Smooth muscle cell (in vitro differentiated cells): ENCODE data around the gene ZNF547. TPM values are rescaled to one million over a fixed set of nuclear protein-coding genes. Genes with fewer than 3 reads are reported as not detected.

Experiments
- DNase-seq: peaks from one replicate; lab custom pipeline; 2025; ENCODE audit not compliant: unreplicated experiment; lab: John Stamatoyannopoulos, UW
- H2AFZ ChIP-seq: fragments of 200-600 bp; sonication (generic); 2 replicates; pipeline ENCODE4 v1.6.0; 2016; ENCODE audit warnings: antibody characterized with exemption, low read depth, mild to moderate bottlenecking
- H3F3A ChIP-seq: fragments of 200-600 bp; sonication (generic); 2 replicates; pipeline ENCODE4 v1.6.0; 2017; ENCODE audit warnings: antibody characterized with exemption, low read depth
- H3K27ac ChIP-seq: fragments of 200-600 bp; sonication (generic); 2 replicates; pipeline ENCODE4 v1.5.1; 2016; ENCODE audit warnings: low read depth, mild to moderate bottlenecking
- H3K27me3 ChIP-seq: fragments of 200-600 bp; sonication (generic); 2 replicates; pipeline ENCODE4 v1.6.1; 2016; ENCODE audit warnings: low read depth, mild to moderate bottlenecking
- H3K36me3 ChIP-seq: fragments of 200-600 bp; sonication (generic); 2 replicates; pipeline ENCODE4 v1.5.1; 2016; ENCODE audit warnings: low read depth
- H3K4me1 ChIP-seq: fragments of 200-600 bp; sonication (generic); 2 replicates; pipeline ENCODE4 v1.5.1; 2016; ENCODE audit warnings: low read depth
- H3K4me2 ChIP-seq: fragments of 200-600 bp; sonication (generic); 2 replicates; pipeline ENCODE4 v1.6.0; 2016; ENCODE audit warnings: mild to moderate bottlenecking
- H3K4me3 ChIP-seq: fragments of 200-600 bp; sonication (generic); 2 replicates; pipeline ENCODE4 v1.5.1; 2016; ENCODE audit warnings: mild to moderate bottlenecking
- H3K79me2 ChIP-seq: fragments of 200-600 bp; sonication (generic); 2 replicates; pipeline ENCODE4 v1.6.0; 2016; ENCODE audit warnings: low read depth, mild to moderate bottlenecking
- H3K9ac ChIP-seq: fragments of 200-600 bp; sonication (generic); 2 replicates; pipeline ENCODE4 v1.6.0; 2016; ENCODE audit warnings: low read depth
- H3K9me3 ChIP-seq: fragments of 200-600 bp; sonication (generic); replicated peaks from 2 replicates; pipeline ENCODE4 v1.5.1; 2016; ENCODE audit warnings: low read depth
- H4K20me1 ChIP-seq: fragments of 200-600 bp; sonication (generic); 2 replicates; pipeline ENCODE4 v1.6.0; 2016; ENCODE audit warnings: low read depth
- WGBS: methylation state at CpG from one replicate; pipeline ENCODE4 v1.1.7; 2016; ENCODE audit warnings: low lambda C conversion rate; 5-methylcytosine and 5-hydroxymethylcytosine counted together
- polyA plus RNA-seq: library from polyadenylated mRNA; unstranded; fragments of >200 nt; fragmentation: Nextera tagmentation; extraction: Ambion mirVana; gene quantifications from 2 replicates; pipeline ENCODE4 v1.2.1, GENCODE V29; 2016
- total RNA-seq: library from RNA; depleted of rRNA; stranded (reverse); fragments of >200 nt; gene quantifications from 2 replicates; pipeline ENCODE4 v1.2.3, GENCODE V29; 2014
- TF ChIP-seq, protein P1 (sequence below): fragments of 200-600 bp; sonication (generic); IDR thresholded peaks from 2 replicates; pipeline ENCODE4 v1.5.1; 2017; ENCODE audit warnings: borderline replicate concordance, mild to moderate bottlenecking, antibody characterized with exemption; ENCODE audit not compliant: insufficient read depth, poor library complexity, severe bottlenecking

The ZNF547 gene
- total RNA-seq (4.0 and 4.9 TPM in 2 replicates), polyA plus RNA-seq (0.71 and 2.5 TPM in 2 replicates)

DNA sequence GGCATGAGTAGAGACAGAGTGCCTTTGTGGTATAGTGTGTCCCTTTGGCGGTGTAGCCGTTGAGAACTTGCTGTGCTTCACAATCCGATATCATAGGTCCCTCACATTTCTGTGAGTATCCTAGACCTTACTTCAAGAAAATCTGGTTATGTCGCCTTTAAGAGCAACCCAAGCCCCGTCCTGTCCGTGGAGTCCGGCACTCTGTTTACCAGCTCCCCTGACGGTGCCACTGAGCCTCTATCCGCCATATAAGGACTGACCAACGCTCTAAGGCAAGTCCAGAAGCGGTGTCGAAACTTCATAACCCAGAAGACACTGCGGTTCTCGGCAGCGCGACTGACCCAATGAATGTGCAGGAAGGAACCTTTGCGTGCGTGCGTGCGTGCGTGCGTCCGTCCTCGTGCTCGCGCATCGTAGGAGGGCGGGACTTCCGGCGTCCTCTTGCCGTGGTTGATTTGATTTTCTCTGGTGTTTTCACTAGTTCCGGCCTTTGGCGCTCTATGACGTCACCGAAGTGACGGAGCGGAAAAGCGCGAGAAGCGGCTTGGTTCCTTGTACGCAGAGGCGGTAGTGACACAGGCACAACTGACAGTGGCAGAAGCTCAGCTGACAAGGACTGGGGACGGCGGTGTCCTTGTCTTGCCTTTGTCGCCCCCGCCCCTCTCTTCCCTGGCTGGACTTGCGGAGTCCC is at the start of gene ZNF547, which contains the start of gene TRAPPC2B:
ZNF547 (plus strand) TSS at position 555 of the 691 bp plus-strand sequence. CDS start 5,005 bp downstream, outside the sequence.
TRAPPC2B (plus strand) TSS at position 555 of the 691 bp plus-strand sequence. CDS start 1,283 bp downstream, outside the sequence.
- TF ChIP-seq, protein P1, sequence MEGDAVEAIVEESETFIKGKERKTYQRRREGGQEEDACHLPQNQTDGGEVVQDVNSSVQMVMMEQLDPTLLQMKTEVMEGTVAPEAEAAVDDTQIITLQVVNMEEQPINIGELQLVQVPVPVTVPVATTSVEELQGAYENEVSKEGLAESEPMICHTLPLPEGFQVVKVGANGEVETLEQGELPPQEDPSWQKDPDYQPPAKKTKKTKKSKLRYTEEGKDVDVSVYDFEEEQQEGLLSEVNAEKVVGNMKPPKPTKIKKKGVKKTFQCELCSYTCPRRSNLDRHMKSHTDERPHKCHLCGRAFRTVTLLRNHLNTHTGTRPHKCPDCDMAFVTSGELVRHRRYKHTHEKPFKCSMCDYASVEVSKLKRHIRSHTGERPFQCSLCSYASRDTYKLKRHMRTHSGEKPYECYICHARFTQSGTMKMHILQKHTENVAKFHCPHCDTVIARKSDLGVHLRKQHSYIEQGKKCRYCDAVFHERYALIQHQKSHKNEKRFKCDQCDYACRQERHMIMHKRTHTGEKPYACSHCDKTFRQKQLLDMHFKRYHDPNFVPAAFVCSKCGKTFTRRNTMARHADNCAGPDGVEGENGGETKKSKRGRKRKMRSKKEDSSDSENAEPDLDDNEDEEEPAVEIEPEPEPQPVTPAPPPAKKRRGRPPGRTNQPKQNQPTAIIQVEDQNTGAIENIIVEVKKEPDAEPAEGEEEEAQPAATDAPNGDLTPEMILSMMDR = no peak
- Histone ChIP-seq H3K4me3 (peak within 1 kb of the TSS; percentile 85), H3K27me3 (no peaks in the 10 kb centered on the region), H3K9ac (peak within 1 kb of the TSS; percentile 97), H3K9me3 (no peaks in the 10 kb centered on the region), H4K20me1 (no peaks in the 10 kb centered on the region), H3K36me3 (no peaks in the 10 kb centered on the region), H3F3A (peaks cover 7% of the 10 kb centered on the region), H3K27ac (peak within 1 kb of the TSS; percentile 94), H3K4me1 (peaks cover 8% of the 10 kb centered on the region), H3K4me2 (peak within 1 kb of the TSS; percentile 96), H2AFZ (peak within 1 kb of the TSS; percentile 89), H3K79me2 (peaks cover 28% of the 10 kb centered on the region)
- peak; percentile 90 for DNase-seq
- 2% methylated on average over 47 of the region's 47 CpGs for WGBS

DNA sequence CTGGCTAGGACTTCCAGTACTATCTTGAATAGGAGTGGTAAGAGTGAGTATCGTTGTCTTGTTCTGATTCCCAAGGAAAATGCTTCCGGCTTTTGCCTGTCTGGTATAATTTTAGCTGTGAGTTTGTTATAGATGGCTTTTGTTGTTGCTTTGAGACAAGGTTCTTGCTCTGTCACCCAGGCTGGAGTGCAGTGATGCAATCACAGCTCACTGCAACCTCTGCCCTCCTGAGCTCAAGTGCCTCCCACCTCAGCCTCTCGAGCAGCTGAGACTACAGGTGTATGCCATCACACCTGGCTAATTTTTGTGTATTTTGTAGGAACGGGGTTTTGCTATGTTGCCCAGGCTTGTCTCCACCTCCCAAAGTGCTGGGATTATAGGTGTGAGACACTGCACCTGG is 49.2 kb upstream of the ZNF547 start:
- Histone ChIP-seq H3K36me3 (no peaks in the 10 kb centered on the region), H3K9ac (no peak overlapping the region), H3K4me2 (no peak overlapping the region), H3F3A (no peaks in the 10 kb centered on the region), H3K4me3 (no peak overlapping the region), H3K27me3 (peaks cover 32% of the 10 kb centered on the region), H2AFZ (no peak overlapping the region), H3K9me3 (no peaks in the 10 kb centered on the region), H3K4me1 (no peaks in the 10 kb centered on the region), H3K27ac (no peak overlapping the region), H4K20me1 (no peaks in the 10 kb centered on the region), H3K79me2 (no peaks in the 10 kb centered on the region)
- TF ChIP-seq, protein P1 = no peak
- WGBS = 86% methylated on average over 4 of the region's 4 CpGs
- no peak for DNase-seq

GRCh38 chr19:57317503-57317902 is 45.8 kb upstream of the ZNF547 start:
- Histone ChIP-seq H4K20me1 (no peaks in the 10 kb centered on the region), H2AFZ (no peak overlapping the region), H3K4me3 (peak overlapping the region; percentile 19), H3K9me3 (no peaks in the 10 kb centered on the region), H3K36me3 (no peaks in the 10 kb centered on the region), H3K4me1 (peaks cover 13% of the 10 kb centered on the region), H3K27me3 (peaks cover 32% of the 10 kb centered on the region), H3K4me2 (peak overlapping the region; percentile 48), H3K9ac (no peak overlapping the region), H3F3A (no peaks in the 10 kb centered on the region), H3K27ac (no peak overlapping the region), H3K79me2 (peaks cover 22% of the 10 kb centered on the region)
- TF ChIP-seq, protein P1 = no peak
- WGBS = 54% methylated on average over 29 of the region's 29 CpGs
- DNase-seq = no peak

DNA sequence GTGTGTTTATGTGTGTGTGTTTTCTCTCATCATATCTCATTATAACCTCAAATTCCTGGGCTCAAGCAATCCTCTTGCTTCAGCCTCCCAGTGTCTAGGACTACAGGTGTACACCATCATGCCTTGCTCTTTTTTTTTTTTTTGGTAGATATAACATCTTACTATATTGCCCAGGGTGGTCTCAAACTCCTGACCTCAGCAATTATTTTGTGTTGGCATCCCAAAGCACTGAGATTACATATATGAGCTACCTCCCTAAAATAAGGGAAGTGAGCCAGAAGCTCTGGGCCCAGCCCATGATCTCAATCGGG is 43.5 kb upstream of the ZNF547 start:
- Histone ChIP-seq H3F3A (no peaks in the 10 kb centered on the region), H3K9ac (peak overlapping the region; percentile 96), H3K36me3 (peaks cover 5% of the 10 kb centered on the region), H3K4me3 (peak overlapping the region; percentile 94), H3K79me2 (peaks cover 26% of the 10 kb centered on the region), H3K27ac (peak overlapping the region; percentile 80), H3K9me3 (no peaks in the 10 kb centered on the region), H3K4me1 (peaks cover 13% of the 10 kb centered on the region), H4K20me1 (no peaks in the 10 kb centered on the region), H2AFZ (peak overlapping the region; percentile 85), H3K4me2 (peak overlapping the region; percentile 99), H3K27me3 (peaks cover 28% of the 10 kb centered on the region)
- no peak for DNase-seq
- TF ChIP-seq, protein P1 = no peak
- 0% methylated on average over 1 of the region's 1 CpG for WGBS
